Activated CD8-positive, alpha-beta memory T cell treated with anti-CD3 and anti-CD28 coated beads, Interleukin-2, amount 10 ng/mL, durations not matched to agents 7 days and 5 days (primary cell): Measurements from ENCODE around the gene NDC80. TPM values are rescaled to one million over a fixed set of nuclear protein-coding genes. Genes with fewer than 3 reads are reported as not detected.
A peak's percentile ranks its signal among the peaks of the same experiment; 100 is the strongest.
"Not testable (repeated sequence)": the region's sequence is repeated elsewhere in the genome, so short reads cannot be mapped to it uniquely, and the experiment has no call there.

Experiments
- ATAC-seq: fragments of 150-1000 bp; cut with Tn5 transposase; one replicate; pipeline ENCODE4 v1.10.0; 2021; ENCODE audit warnings: moderate library complexity
- CTCF ChIA-PET: fragments of 350-600 bp; sonication (Branson Sonifier 250); formaldehyde crosslinking; loops from one replicate; lab custom pipeline; 2021; ENCODE audit warnings: antibody characterized with exemption; lab: Charles Lee
- DNase-seq: peaks from one replicate; pipeline ENCODE4 v3.0.0-alpha.2; 2020
- H3K27ac Mint-ChIP-seq: one replicate; pipeline ENCODE4 v1.8.0; 2021; ENCODE audit warnings: mild to moderate bottlenecking, mixed read lengths
- H3K27me3 Mint-ChIP-seq: one replicate; pipeline ENCODE4 v1.8.0; 2021; ENCODE audit warnings: mixed read lengths
- H3K36me3 Mint-ChIP-seq: one replicate; pipeline ENCODE4 v1.8.0; 2021; ENCODE audit warnings: mild to moderate bottlenecking, mixed read lengths
- H3K4me1 Mint-ChIP-seq: one replicate; pipeline ENCODE4 v1.8.0; 2021; ENCODE audit warnings: mixed read lengths
- H3K4me3 Mint-ChIP-seq: one replicate; pipeline ENCODE4 v1.8.0; 2021; ENCODE audit warnings: mild to moderate bottlenecking, moderate library complexity, mixed read lengths
- H3K9me3 Mint-ChIP-seq: one replicate; pipeline ENCODE4 v1.8.0; 2022; ENCODE audit warnings: low read depth, mixed read lengths
- total RNA-seq, 2 experiments: library from RNA; stranded (reverse); gene quantifications; one replicate each; pipeline ENCODE4 v1.2.3, GENCODE V29; 2021

The NDC80 gene
- 100 to 1,000 TPM in 1 of 2 experiments, 10 to 100 TPM in 1; 83.9 to 101 TPM for total RNA-seq

- CTCF ChIA-PET: interaction anchor here (0.5 to 2.5 kb wide), 8 partner anchors 16 to 958 kb away, joined by 3 to 8 read pairs (median 4); partner anchors contain the start of gene SMCHD1
- Mint-ChIP-seq H3K4me3 (peak within 1 kb of the TSS; percentile 97), H3K27me3 (no peaks in the 10 kb centered on the region), H3K4me1 (peaks cover 56% of the 10 kb centered on the region), H3K9me3 (no peaks in the 10 kb centered on the region), H3K27ac (peak within 1 kb of the TSS; percentile 99), H3K36me3 (peaks cover 49% of the 10 kb centered on the region)
- DNase-seq (peak; percentile 91), ATAC-seq (peak; percentile 83)
These were observed at the start of gene NDC80, which contains the start of gene METTL4 for GRCh38 chr18:2571200-2572170. NDC80 (plus strand) TSS chr18:2571557; CDS start chr18:2572986, 1,429 bp downstream. METTL4 (minus strand) TSS chr18:2571505; CDS start chr18:2567216, 4,289 bp downstream.

GRCh38 chr18:2522112-2522511 lies 49.2 kb upstream of the NDC80 start:
- DNase-seq (no peak), ATAC-seq (no peak)
- no peaks in the 10 kb centered on the region for H3K27me3 Mint-ChIP-seq
- H3K4me3 Mint-ChIP-seq: no peak overlapping the region
- H3K9me3 Mint-ChIP-seq: no peaks in the 10 kb centered on the region
- no peaks in the 10 kb centered on the region for H3K4me1 Mint-ChIP-seq
- CTCF ChIA-PET: interaction anchor here (1.2 kb wide), 1 partner anchor 19 kb away, joined by 3 read pairs; no protein-coding TSS in a partner anchor
- no peaks in the 10 kb centered on the region for H3K36me3 Mint-ChIP-seq
- no peak overlapping the region for H3K27ac Mint-ChIP-seq

- CTCF ChIA-PET: interaction anchor here (2.6 kb wide), 1 partner anchor 23 kb away, joined by 6 read pairs; no protein-coding TSS in a partner anchor
- H3K4me3 Mint-ChIP-seq, DNase-seq, H3K27ac Mint-ChIP-seq, H3K9me3 Mint-ChIP-seq, ATAC-seq, H3K4me1 Mint-ChIP-seq, H3K36me3 Mint-ChIP-seq, H3K27me3 Mint-ChIP-seq: not testable (repeated sequence)
These were observed 46.6 kb upstream of the NDC80 start for GRCh38 chr18:2524794-2525198.

- DNase-seq (no peak), ATAC-seq (no peak)
- H3K4me1 Mint-ChIP-seq: no peaks in the 10 kb centered on the region
- no peaks in the 10 kb centered on the region for H3K27me3 Mint-ChIP-seq
- H3K4me3 Mint-ChIP-seq: no peak overlapping the region
- no peak overlapping the region for H3K27ac Mint-ChIP-seq
- no peaks in the 10 kb centered on the region for H3K36me3 Mint-ChIP-seq
- H3K9me3 Mint-ChIP-seq: no peaks in the 10 kb centered on the region
- CTCF ChIA-PET: no interaction called here
These were observed 45.0 kb upstream of the NDC80 start for GRCh38 chr18:2526329-2526728.

GRCh38 chr18:2529154-2529553 lies 42.2 kb upstream of the NDC80 start:
- no peak for DNase-seq
- H3K27me3 Mint-ChIP-seq: no peaks in the 10 kb centered on the region
- CTCF ChIA-PET: no interaction called here
- no peak overlapping the region for H3K27ac Mint-ChIP-seq
- ATAC-seq: no peak
- peaks cover 9% of the 10 kb centered on the region for H3K36me3 Mint-ChIP-seq
- no peaks in the 10 kb centered on the region for H3K4me1 Mint-ChIP-seq
- no peaks in the 10 kb centered on the region for H3K9me3 Mint-ChIP-seq
- no peak overlapping the region for H3K4me3 Mint-ChIP-seq

GRCh38 chr18:2531751-2532150 lies 39.6 kb upstream of the NDC80 start:
- CTCF ChIA-PET: interaction anchor here (0.9 kb wide), 1 partner anchor 10 kb away, joined by 3 read pairs; no protein-coding TSS in a partner anchor
- H3K4me1 Mint-ChIP-seq: no peaks in the 10 kb centered on the region
- no peak for ATAC-seq

GRCh38 chr18:2532797-2533196 lies 38.6 kb upstream of the NDC80 start:
- H3K9me3 Mint-ChIP-seq: no peaks in the 10 kb centered on the region
- CTCF ChIA-PET: interaction anchor here (0.7 kb wide), 1 partner anchor 9 kb away, joined by 3 read pairs; no protein-coding TSS in a partner anchor
- no peak for ATAC-seq
- H3K27me3 Mint-ChIP-seq: no peaks in the 10 kb centered on the region
- no peak overlapping the region for H3K4me3 Mint-ChIP-seq
- no peaks in the 10 kb centered on the region for H3K4me1 Mint-ChIP-seq
- DNase-seq: no peak
- no peak overlapping the region for H3K27ac Mint-ChIP-seq
- peaks cover 25% of the 10 kb centered on the region for H3K36me3 Mint-ChIP-seq

More at GRCh38 chr18:2531751-2532150, 39.6 kb upstream of the NDC80 start:
- peaks cover 23% of the 10 kb centered on the region for H3K36me3 Mint-ChIP-seq
- no peak overlapping the region for H3K27ac Mint-ChIP-seq
- DNase-seq: no peak
- H3K27me3 Mint-ChIP-seq: no peaks in the 10 kb centered on the region
- no peak overlapping the region for H3K4me3 Mint-ChIP-seq
- H3K9me3 Mint-ChIP-seq: no peaks in the 10 kb centered on the region

- Mint-ChIP-seq H3K27ac (no peak overlapping the region), H3K4me3 (no peak overlapping the region), H3K4me1 (no peaks in the 10 kb centered on the region), H3K36me3 (peaks cover 27% of the 10 kb centered on the region), H3K27me3 (no peaks in the 10 kb centered on the region), H3K9me3 (no peaks in the 10 kb centered on the region)
- ATAC-seq: no peak
- CTCF ChIA-PET: no interaction called here
- no peak for DNase-seq
These were observed 36.5 kb upstream of the NDC80 start for GRCh38 chr18:2534906-2535305.

- Mint-ChIP-seq H3K27me3 (no peaks in the 10 kb centered on the region), H3K4me3 (no peak overlapping the region), H3K36me3 (peaks cover 27% of the 10 kb centered on the region), H3K27ac (no peak overlapping the region), H3K9me3 (no peaks in the 10 kb centered on the region), H3K4me1 (no peaks in the 10 kb centered on the region)
- ATAC-seq (no peak), DNase-seq (no peak)
- CTCF ChIA-PET: interaction anchor here (1.5 kb wide), 1 partner anchor 13 kb away, joined by 3 read pairs; no protein-coding TSS in a partner anchor
These were observed 35.9 kb upstream of the NDC80 start for GRCh38 chr18:2535419-2535910.

GRCh38 chr18:2536063-2536462 lies 35.3 kb upstream of the NDC80 start:
- Mint-ChIP-seq H3K27me3 (no peaks in the 10 kb centered on the region), H3K36me3 (peaks cover 27% of the 10 kb centered on the region), H3K27ac (no peak overlapping the region), H3K4me3 (no peak overlapping the region), H3K9me3 (no peaks in the 10 kb centered on the region), H3K4me1 (no peaks in the 10 kb centered on the region)
- ATAC-seq (no peak), DNase-seq (no peak)
- CTCF ChIA-PET: interaction anchor here (1.5 kb wide), 1 partner anchor 12 kb away, joined by 3 read pairs; no protein-coding TSS in a partner anchor

- ATAC-seq (no peak), DNase-seq (no peak)
- Mint-ChIP-seq H3K4me1 (no peaks in the 10 kb centered on the region), H3K36me3 (peaks cover 28% of the 10 kb centered on the region), H3K9me3 (no peaks in the 10 kb centered on the region), H3K27me3 (no peaks in the 10 kb centered on the region), H3K4me3 (no peak overlapping the region), H3K27ac (no peak overlapping the region)
- CTCF ChIA-PET: interaction anchor here (0.8 to 1.5 kb wide), 2 partner anchors 12 to 430 kb away, joined by 3 read pairs; no protein-coding TSS in a partner anchor
These were observed 34.9 kb upstream of the NDC80 start for GRCh38 chr18:2536493-2536892.

- no peaks in the 10 kb centered on the region for H3K9me3 Mint-ChIP-seq
- H3K27me3 Mint-ChIP-seq: no peaks in the 10 kb centered on the region
- H3K4me1 Mint-ChIP-seq: peaks cover 2% of the 10 kb centered on the region
- H3K27ac Mint-ChIP-seq: no peak overlapping the region
- H3K36me3 Mint-ChIP-seq: peaks cover 28% of the 10 kb centered on the region
- ATAC-seq (no peak), DNase-seq (no peak)
- no peak overlapping the region for H3K4me3 Mint-ChIP-seq
- CTCF ChIA-PET: interaction anchor here (0.7 to 1.3 kb wide), 3 partner anchors 10 to 431 kb away, joined by 3 to 4 read pairs (median 3); no protein-coding TSS in a partner anchor
These were observed 34.1 kb upstream of the NDC80 start for GRCh38 chr18:2537296-2537695.

- ATAC-seq (no peak), DNase-seq (no peak)
- peaks cover 2% of the 10 kb centered on the region for H3K4me1 Mint-ChIP-seq
- no peak overlapping the region for H3K4me3 Mint-ChIP-seq
- H3K27ac Mint-ChIP-seq: no peak overlapping the region
- no peaks in the 10 kb centered on the region for H3K27me3 Mint-ChIP-seq
- peaks cover 23% of the 10 kb centered on the region for H3K36me3 Mint-ChIP-seq
- H3K9me3 Mint-ChIP-seq: no peaks in the 10 kb centered on the region
- CTCF ChIA-PET: interaction anchor here (1.3 kb wide), 1 partner anchor 9 kb away, joined by 4 read pairs; no protein-coding TSS in a partner anchor
These were observed 33.1 kb upstream of the NDC80 start for GRCh38 chr18:2538236-2538635.
